AML-193 (cell line): ENCODE results near the gene NXNL1.
A peak's percentile ranks its signal among the peaks of the same experiment; 100 is the strongest.
"Not testable (repeated sequence)": the region's sequence is repeated elsewhere in the genome, so short reads cannot be mapped to it uniquely, and the experiment has no call there.

ENCODE experiments used
- DNase-seq, 2 experiments: peaks; one replicate each; lab custom pipeline; 2025; lab: John Stamatoyannopoulos, UW

Gene NXNL1

DNA sequence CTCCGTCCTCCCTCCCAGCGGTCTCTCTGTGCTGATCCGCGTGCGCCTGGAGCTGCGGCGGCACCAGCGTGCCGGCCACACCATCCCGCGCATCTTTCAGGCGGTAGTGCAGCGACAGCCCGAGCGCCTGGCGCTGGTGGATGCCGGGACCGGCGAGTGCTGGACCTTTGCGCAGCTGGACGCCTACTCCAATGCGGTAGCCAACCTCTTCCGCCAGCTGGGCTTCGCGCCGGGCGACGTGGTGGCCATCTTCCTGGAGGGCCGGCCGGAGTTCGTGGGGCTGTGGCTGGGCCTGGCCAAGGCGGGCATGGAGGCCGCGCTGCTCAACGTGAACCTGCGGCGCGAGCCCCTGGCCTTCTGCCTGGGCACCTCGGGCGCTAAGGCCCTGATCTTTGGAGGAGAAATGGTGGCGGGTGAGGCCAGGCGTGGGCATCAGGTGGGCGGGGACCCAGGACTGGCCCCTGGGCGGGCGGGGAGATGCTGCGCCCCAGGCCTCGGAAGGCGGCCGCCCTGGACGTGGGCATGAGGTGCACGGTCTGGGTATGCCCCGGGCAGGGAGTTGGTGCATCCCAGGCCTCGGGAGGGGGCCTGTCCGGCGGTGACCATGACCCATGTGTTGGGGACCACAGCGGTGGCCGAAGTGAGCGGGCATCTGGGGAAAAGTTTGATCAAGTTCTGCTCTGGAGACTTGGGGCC is 26.0 kb upstream of the NXNL1 start:
- DNase-seq = no peak

DNA sequence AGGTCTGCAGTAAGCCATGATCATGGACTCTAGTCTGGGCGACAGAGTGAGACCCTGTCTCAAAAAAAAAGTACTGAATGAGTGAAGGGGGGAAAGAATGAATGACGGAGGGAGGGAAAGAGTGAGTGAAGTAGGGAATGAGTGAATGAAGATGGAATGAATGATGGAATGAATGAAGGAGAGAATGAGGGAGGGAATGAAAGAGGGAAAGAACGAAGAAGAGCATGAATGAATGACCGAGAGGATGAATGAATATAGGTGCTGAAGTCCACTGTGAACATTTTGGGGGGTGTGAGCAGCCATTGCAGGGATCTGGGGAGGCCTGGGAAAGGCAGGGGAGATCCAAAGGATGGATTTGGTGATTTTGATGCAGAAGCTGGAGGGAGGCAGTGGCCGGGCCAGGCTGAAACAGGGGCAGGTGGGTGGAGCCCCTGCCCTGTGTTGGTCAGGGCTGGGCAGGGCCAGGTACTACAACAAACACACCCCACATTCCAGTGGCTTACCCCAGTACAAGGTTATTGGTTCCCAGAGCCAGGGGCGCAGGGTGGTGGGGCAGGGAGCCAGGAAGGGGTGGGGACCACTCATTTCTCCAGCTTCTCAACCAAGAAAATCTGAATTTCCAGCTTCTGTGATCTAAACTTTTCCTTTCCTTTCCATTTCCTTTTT is 23.9 kb upstream of the NXNL1 start:
- DNase-seq = no peak

DNA sequence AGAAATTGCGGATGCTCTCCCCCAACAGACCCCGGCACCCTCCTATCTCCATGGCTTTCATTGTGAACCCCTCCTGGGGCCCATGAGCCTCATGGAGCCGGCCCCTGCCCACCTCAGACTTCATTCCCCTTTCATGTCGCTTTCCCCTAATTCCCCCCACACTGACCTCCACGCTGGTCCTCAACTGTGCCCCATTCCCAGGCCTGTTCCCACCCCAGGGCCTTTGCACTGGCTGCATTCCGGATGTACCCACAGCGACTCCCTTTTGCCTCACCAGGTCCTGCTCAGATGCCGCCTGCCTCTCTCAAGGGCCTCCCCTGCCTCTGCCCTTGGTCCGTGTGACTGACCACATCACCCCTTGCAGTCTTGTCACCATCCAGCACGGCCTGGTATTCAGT is 22.9 kb upstream of the NXNL1 start:
- no peak for DNase-seq

DNA sequence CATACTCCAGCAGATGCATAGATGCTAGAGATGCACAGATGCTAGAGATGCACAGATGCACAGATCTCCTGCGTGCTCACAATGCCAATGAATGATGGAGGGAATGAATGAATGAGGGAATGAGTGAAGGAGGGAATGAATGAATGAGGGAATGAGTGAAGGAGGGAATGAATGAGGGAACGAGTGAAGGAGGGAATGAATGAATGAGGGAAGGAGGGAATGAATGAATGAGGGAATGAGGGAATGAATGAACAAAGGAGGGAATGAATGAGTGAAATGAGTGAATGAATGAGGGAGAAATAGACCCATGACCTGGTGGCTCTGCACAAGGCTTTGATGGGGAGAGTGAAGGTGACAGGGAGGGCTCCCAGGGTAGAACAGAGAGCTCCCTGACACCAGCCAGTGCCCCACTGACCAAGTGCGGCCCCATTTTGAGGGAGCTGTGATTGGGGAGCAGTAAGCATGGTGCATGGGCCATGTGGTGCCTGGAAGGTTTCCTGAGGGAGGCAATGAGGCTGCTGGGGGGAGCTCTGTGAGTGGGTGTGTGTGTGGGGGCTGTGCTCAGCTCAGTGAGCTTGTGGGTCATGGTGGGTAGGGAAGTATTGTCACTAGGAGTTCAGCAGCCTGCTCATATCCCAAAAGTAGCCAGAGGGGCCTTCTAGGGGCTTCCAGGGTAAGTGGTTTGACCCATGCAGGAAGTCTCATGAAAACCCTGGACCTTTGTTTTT is 22.3 kb upstream of the NXNL1 start:
- DNase-seq = no peak

DNA sequence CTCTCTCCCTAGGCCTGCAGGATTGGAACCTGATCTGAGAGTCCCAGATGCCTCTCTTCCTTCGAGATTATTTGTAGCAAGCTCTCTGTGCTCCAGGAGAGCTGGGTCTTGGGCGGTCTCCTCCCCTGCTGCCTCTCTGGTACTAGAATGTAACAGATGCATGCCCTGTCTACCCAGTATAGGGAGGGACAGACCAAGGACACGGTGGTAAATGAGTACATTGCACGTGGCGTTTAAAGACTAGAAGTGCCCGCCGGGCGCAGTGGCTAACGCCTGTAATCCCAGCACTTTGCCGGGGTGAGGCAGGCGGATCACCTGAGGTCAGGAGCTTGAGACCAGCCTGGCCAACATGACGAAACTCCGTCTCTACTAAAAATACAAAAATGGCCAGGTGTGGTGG is 21.3 kb upstream of the NXNL1 start:
- no peak for DNase-seq

DNA sequence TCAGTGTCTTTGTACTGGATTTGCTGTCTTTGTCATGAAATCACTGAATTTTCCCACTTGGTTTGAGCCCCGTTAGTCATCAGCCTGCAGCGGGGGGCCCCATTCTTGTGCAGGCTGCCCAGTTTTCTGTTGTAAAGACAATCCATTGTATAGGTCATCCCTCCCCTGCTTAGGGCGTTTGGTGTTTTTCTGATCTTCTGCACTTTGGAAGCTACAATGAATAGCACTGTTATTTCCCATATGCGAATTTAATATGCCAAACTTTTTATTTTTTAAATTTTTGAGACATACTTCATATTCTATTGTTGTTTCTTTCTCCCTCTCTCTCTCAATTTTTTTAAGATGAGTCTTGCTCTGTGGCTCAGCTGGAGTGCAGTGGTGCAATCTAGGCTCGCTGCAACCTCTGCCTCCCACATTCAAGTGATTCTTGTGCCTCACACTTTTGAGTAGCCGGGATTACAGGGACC is 18.6 kb upstream of the NXNL1 start:
- no peak for DNase-seq

DNA sequence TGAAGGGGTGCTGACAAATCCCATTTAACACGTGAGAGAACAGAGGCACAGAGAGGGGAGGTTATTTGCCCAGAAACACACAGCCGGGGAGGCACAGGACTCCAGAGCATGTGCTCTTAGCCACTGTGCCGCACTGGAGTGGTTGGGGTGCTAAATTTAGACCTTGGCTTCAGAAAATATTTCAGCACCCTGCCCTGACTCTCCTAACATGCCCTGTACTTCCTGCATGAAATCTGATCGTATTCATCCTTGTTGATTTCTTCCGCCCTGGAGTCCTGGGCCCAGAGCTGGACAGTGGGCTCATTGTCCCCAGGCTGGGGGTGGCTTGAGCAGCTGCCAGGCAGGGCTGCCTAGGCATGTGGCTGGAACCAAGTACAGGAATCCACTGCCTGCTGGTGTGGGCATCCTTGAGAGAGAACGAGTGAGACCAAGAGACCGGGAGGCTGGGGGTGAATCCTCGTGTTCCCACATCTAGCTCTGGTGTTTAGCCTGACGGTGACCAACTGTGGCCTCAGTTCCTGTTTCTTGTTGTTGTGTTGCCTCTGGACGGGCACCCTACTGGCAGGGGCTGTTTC is 14.9 kb upstream of the NXNL1 start:
- DNase-seq = no peak

DNA sequence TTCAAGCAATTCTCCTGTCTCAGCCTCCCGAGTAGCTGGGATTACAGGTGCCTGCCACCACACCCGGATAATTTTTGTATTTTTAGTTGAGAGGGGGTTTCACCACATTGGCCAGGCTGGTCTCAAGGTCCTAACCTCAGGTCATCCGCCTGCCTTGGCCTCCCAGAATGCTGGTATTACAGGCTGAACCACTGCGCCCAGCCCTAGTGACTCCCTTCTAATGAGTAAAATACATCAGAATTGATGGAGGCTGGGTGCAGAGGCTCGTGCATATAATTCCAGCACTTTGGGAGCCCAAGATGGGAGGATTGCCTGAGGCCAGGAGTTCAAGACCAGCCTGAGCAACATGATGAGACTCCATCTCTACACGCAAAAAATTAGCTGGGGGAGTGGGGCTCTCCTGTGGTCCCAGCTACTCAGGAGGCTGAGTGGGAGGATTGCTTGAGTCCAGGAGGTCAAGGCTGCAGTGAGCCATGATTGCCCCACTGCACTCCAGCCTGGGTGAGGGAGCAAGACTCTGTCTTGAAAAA is 14.3 kb upstream of the NXNL1 start:
- not testable (repeated sequence) for DNase-seq

DNA sequence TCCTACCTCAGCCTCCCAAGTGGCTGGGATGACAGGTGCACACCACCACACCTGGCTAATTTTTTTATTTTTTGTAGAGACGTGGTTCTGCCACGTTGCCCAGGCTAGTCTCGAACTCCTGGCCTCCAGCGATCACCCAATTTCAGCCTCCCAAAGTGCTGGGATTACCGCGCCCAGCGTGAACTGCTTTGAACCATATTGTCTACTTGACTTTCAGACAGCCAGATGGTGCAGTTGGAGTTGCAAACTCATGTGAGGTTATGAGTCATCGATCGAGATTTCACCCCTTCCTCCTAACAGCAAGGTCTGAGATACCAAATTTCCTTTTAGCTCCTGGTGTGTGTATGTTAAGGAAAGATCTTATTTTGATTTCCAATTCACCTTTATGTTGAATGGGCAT is 12.3 kb upstream of the NXNL1 start:
- peak; percentile 66 to 77 for DNase-seq

DNA sequence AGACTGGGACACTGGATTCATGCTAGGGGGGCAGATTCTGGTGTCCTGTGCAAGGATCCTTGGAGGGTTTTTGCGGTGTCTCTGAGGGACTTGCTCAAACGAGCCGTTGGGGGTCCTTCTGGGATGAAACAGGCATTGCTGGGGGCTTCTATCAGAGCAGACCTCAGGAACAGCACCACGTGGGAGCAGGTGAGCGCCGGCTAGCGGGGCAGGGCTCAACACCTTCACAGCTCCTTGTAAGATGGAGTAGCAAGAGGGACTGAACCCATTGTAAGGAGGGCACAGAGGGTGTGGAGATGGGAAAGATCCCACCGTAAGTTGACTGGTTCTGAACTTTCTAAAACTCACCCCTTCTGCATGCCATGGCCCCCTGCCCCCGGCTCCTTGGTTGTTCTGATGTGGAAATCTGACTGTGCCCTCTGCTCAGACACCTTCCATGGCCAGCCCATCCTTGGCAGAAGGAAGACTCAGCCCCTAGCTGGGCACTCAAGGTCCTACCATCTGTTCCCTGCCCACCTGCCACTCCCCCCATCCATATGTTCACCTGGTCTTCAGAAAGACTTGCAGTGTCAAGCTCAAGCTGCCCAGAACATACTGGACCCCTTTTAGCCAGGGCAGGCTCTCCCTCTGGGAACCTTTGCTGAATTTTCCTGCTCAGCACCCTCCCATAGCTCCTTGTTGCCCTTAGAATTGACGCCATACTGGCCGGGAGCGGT is 10.8 kb upstream of the NXNL1 start:
- DNase-seq = no peak

DNA sequence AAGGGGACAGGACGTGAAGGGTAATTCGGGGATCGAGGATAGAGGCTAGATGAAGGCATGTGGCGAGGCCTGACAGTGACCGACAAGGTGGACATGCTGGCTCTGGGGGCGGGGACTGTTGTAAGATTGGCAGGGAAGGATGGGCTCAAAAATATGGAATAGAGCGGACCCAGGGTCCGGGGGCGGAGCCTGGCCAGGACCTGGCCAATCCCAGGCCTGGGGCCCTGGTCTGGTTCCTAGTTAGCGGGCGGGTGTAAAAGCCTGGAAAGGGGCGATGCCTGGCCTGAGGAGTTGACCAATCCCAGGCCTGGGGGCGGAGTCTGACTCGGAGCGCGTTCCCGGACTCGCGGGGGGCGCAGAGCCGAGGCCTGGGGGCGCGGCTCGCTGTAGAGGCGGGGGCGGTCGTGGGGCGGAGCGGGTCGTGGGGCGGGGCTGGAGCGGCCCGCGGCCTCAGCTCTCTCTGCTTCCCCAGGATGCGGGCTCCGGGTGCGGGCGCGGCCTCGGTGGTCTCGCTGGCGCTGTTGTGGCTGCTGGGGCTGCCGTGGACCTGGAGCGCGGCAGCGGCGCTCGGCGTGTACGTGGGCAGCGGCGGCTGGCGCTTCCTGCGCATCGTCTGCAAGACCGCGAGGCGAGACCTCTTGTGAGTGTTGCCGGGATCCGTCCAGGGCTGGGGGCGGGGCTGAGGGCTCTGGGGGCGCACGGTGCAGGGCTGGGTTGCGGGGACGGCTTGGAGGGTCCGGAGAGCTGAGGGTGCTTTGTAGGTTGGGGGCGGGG is 9.5 kb upstream of the NXNL1 start, which contains the start of gene SLC27A1:
SLC27A1 (plus strand) TSS at position 457 of the 774 bp plus-strand sequence; CDS start at position 474, 17 bp downstream.
- DNase-seq = peak; percentile 94 to 95

DNA sequence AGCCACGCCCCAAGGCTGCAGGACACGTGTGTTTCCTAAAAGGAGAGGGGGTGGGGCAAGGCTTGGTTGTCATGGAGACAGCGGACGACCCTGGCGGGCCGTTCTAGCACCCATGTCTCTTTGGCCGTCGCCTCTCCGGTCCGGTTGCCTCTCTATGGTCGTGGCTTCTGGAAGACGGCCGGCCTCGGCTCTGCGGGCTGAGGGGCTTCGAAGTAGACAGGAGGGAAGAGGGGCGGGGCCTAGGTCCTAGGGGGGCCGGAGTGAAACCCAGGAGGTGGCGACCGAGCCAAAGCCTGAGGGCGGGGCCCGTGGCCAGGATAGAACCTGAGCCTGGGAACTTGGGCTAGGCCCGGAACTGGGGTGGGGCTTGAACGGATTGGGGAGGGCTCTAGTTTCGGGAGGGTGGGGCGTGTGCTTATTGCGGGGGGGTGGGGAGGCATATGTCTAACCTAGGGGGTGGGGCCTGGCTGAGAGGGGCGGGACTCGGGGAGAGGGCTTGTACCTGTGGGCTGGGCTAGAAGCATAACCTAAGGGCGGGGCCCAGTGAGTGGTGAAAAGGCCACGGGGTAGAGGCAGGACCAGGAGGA is 8.8 kb upstream of the NXNL1 start:
- DNase-seq = peak; percentile 85 to 86

DNA sequence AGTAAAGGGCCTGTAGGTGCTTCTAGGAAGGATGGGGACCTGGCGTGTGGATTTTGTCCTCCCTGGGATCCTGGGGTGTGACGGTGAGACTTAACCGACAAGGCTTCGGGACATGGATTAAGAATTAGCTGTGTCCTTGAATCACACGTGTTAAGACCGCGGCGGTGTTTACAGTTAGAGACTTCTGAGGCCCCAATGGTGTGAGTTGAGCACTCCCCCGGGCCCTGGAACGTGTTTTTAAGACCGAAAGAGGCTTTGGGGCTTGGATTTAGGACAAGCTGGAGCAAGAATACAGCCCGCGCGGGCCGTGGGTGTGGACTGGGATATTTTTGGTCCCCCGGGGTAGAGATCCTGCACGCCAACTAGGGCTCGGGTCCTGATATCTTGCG is 8.4 kb upstream of the NXNL1 start:
- DNase-seq = no peak

DNA sequence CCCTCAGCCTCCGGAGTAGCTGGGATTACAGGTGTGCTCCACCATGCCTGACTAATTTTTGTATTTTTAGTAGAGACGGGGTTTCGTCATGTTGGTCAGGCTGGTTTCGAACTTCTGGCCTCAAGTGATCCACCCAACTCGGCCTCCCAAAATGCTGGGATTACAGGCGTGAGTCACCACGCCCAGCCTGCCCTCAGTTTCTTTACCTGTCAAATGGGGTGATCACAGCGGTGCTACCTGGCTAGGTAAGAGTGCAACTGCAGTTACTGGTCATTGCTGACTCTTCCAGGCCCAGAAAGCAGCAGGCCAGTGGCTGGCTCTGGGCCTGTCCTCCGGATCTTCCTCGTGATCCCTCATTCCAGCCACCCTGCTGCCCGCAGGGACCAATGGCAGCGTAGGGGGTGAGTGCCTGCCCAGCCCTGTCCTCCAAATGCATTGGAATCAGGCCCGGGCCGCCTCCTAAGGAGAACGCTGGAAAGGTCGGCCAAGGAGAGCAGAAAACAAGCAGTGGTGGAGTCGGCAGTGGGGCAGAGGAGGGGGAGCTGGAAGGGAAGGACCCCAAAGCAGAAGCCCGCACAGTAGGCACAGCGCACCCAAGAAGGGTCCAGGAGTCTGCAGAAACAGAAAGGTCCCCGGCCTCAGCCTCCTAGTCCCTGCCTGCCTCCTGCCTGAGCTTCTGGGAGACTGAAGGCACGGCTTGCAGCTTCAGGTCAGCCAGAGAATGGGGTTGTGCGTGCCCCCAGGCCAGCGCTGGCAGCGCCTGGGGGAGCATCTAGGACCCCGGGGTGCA is 7.8 kb upstream of the NXNL1 start:
- DNase-seq = no peak

DNA sequence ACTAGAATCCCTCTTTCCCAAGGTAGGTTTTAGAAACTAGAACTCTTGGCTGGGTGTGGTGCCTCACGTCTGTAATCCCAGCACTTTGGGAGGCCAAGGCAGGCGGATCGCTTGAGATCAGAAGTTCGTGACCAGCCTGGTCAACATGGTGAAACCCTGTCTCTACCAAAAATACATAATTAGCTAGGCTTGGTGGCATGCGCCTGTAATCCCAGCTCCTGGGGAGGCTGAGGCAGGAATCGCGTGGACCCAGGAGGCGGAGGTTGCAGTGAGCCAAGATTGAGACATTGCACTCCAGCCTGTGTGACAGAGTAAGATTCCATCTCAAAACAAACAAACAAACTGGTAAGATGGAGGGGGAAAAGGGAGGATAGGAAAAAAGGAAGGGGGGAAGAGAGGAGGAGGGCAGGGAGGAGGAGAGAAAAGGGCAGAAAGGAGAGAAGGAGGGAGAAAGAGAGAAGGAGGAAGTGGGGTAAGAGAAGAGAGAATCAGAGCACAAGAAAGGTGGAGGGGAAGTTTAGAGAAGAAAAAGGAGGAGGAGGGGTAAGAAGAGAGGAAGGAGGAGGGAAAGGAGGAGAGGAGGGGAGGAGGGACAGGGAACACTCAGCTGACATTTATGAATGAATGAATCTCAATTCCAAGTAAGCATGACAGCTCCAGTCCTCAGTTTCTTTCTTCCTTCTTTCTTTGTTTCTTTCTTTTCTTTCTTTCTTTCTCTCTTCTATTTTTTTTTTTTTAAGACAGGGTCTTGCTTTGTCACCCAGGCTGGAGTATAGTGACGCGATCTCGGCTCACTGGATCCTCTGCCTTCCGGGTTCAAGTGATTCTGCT is 7.0 kb upstream of the NXNL1 start:
- DNase-seq = no peak

DNA sequence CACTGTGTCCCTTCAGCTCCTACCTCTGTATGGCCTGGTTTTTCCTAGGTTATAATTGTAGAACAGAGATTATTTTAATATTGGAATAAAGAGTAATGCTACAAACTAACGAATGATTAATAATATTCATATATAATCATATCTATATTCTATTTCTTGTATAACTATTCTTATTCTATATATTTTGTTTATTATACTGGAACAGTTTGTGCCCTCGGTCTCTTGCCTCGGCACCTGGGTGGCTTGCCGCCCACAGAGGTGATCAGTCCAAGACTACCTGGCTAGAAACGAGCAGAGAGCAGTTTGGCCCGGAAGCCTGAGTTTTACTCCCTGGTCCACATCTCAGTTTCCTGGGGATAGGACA is 5.7 kb upstream of the NXNL1 start:
- DNase-seq = no peak

DNA sequence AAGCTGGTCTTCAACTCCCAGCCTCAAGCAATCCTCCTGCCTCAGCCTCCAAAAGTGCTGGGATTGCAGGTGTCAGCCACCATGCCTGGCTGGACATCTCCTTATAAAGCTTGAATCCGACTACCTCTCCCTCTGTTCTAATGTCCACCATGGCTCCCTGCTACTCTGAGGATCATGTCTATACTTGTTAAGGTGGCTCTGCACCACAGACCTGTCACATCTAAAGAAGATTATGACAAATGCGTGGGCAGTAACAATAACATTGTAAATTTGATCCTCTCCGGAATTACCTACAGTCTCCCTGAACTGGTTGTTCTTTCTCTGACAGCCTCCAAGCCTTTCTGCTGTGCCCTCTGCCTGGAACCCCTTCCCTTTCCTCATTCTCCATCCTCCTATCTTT is 1.8 kb downstream of the NXNL1 start:
- no peak for DNase-seq

DNA sequence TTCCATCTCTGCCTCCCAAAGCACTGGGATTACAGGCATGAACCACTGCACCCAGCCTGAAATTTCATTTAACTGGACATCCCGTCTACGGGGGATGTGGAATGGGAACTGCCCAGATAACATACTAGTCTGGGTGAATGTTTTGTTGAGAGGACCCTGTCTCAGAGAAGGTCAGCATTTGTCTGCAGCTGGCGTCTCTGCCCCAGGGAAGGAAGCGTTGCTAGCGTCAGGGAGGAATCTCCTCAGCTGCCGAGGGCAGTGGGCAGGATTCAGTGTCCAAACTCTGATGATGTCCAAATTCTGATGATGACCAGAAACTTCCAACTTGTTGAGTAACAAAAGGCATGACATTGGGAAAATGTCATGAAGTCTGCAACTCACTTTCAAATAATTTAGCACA is 3.1 kb downstream of the NXNL1 start:
- DNase-seq = no peak

DNA sequence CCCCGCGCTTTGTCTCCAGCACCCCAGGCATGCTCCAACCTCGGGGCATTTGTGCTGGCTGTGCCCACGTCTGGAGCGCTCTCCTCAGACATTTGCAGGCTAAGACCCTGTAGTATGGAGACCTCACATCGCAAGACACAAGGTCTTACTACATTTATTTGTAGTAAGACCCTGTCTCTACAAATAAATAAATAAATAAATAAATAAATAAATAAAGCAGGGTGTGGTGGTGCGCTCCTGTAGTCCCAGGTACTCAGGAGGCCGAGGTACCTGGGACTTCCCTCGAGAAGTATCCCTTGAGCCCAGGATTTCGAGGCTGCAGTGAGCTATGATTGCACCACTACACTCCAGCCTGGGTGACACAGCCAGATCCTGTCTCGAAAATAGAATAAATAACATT is 4.6 kb downstream of the NXNL1 start:
- DNase-seq = no peak
